ENCODE results near the gene DDC.
"Not testable (repeated sequence)": the region's sequence is repeated elsewhere in the genome, so short reads cannot be mapped to it uniquely, and the experiment has no call there.

The DDC gene

GRCh38 chr7:50476953-50477625, 88.1 kb downstream of the DDC start:
- no peak for DNase-seq

- no peak for DNase-seq
Measured at GRCh38 chr7:50475340-50475739, 89.9 kb downstream of the DDC start.

GRCh38 chr7:50474382-50475160, 90.6 kb downstream of the DDC start:
- no peak for DNase-seq

GRCh38 chr7:50473531-50473930, 91.7 kb downstream of the DDC start:
- no peak for DNase-seq

- DNase-seq, result no peak
Measured at GRCh38 chr7:50472427-50472826, 92.8 kb downstream of the DDC start.

GRCh38 chr7:50471970-50472369, 93.2 kb downstream of the DDC start:
- no peak for DNase-seq

- DNase-seq, result no peak
Measured at GRCh38 chr7:50470250-50471163, 94.7 kb downstream of the DDC start.

- DNase-seq, result no peak
Measured at GRCh38 chr7:50469181-50469580, 96.0 kb downstream of the DDC start.

- no peak for DNase-seq
Measured at GRCh38 chr7:50467817-50468610, 97.2 kb downstream of the DDC start.

GRCh38 chr7:50466815-50467585, 98.2 kb downstream of the DDC start:
- no peak for DNase-seq

GRCh38 chr7:50463035-50463434, 102.2 kb downstream of the DDC start:
- no peak for DNase-seq

GRCh38 chr7:50462361-50462760, 102.8 kb downstream of the DDC start:
- no peak for DNase-seq

- no peak for DNase-seq
Measured at GRCh38 chr7:50461695-50462094, 103.5 kb downstream of the DDC start.

- DNase-seq, result not testable (repeated sequence)
Measured at GRCh38 chr7:50459183-50459582, 106.0 kb downstream of the DDC start.

GRCh38 chr7:50458651-50459050, 106.6 kb downstream of the DDC start:
- DNase-seq, result not testable (repeated sequence)

GRCh38 chr7:50456371-50457123, 108.7 kb downstream of the DDC start:
- DNase-seq, result no peak

- no peak for DNase-seq
Measured at GRCh38 chr7:50455658-50456057, 109.5 kb downstream of the DDC start.

GRCh38 chr7:50454968-50455367, 110.2 kb downstream of the DDC start:
- no peak for DNase-seq

- DNase-seq, result peak; percentile 45
Measured at GRCh38 chr7:50450590-50451032, 114.6 kb downstream of the DDC start.

GRCh38 chr7:50449881-50450589, 115.2 kb downstream of the DDC start, which contains the start of gene FIGNL1:
Gene FIGNL1 (minus strand): TSS chr7:50450350. CDS start chr7:50447287, 3,063 bp downstream.
- DNase-seq, result peak; percentile 52
